Endothelial cell of umbilical vein (primary cell): ENCODE data around the gene SLIT1.

ENCODE experiments used
- CTCF ChIP-seq, 2 donors: IDR thresholded peaks; 1 replicate in 1 of 2; 2 replicates in 1 of 2; pipeline ENCODE4 v1.5.1; 2011; ENCODE audit warnings: low read length in 2 of 2, mild to moderate bottlenecking in 2 of 2, moderate library complexity in 2 of 2, control low read depth in 1 of 2, inconsistent platforms in 1 of 2, low read depth in 1 of 2; ENCODE audit not compliant: insufficient read depth in 1 of 2; ENCODE audit errors: extremely low read depth in 1 of 2
- EZH2 ChIP-seq: IDR thresholded peaks from 2 replicates; pipeline ENCODE4 v1.6.1; 2012; ENCODE audit warnings: borderline replicate concordance, low read depth, mild to moderate bottlenecking, moderate library complexity, low read length, inconsistent platforms; ENCODE audit not compliant: severe bottlenecking
- GATA2 ChIP-seq: IDR thresholded peaks from 2 replicates; pipeline ENCODE4 v1.7.0; 2011; ENCODE audit warnings: low read depth, mild to moderate bottlenecking, moderate library complexity, mixed read lengths, low read length; ENCODE audit not compliant: insufficient read length, insufficient read depth
- JUN ChIP-seq: IDR thresholded peaks from 2 replicates; pipeline ENCODE4 v1.6.1; 2011; ENCODE audit warnings: borderline replicate concordance, low read depth; ENCODE audit not compliant: insufficient read length, insufficient read depth
- POLR2AphosphoS5 ChIP-seq: IDR thresholded peaks from 2 replicates; pipeline ENCODE4 v1.6.1; 2012; ENCODE audit warnings: low read depth, mild to moderate bottlenecking, control low read depth, low read length, moderate library complexity; ENCODE audit not compliant: insufficient read depth

GRCh38 chr10:97154781-97155180, 31.0 kb downstream of the SLIT1 start:
- TF ChIP-seq CTCF (IDR thresholded peaks at IDR 0.05; ENCODE audit: extremely low read depth in 1 of 2, insufficient read depth in 1 of 2, low read depth in 1 of 2, low read length in 2 of 2), result no peak
- TF ChIP-seq POLR2AphosphoS5, result no peak
- TF ChIP-seq GATA2, result no peak
- TF ChIP-seq EZH2, result no peak
- no peak for TF ChIP-seq JUN
